Cardiac muscle cell (in vitro differentiated cells and primary cell): Measurements from ENCODE around the gene TXNDC5. TPM values are rescaled to one million over a fixed set of nuclear protein-coding genes. Genes with fewer than 3 reads are reported as not detected.
A peak's percentile ranks its signal among the peaks of the same experiment; 100 is the strongest.

ENCODE experiments used
- DNase-seq, 2 donors: peaks; one replicate each; pipeline versions ENCODE4 v3.0.0 to v3.0.0-alpha.2; 2010 to 2017; ENCODE audit warnings: low read depth in 1 of 2, low spot score in 1 of 2
- H3K27ac ChIP-seq: fragments of 200-600 bp; sonication (generic); 2 replicates; pipeline ENCODE4 v1.5.1; 2016
- H3K27me3 ChIP-seq: fragments of 200-600 bp; sonication (generic); 2 replicates; pipeline ENCODE4 v1.6.0; 2016; ENCODE audit warnings: control low read depth
- H3K36me3 ChIP-seq: fragments of 200-600 bp; sonication (generic); 2 replicates; pipeline ENCODE4 v1.5.1; 2016; ENCODE audit warnings: control low read depth
- H3K4me1 ChIP-seq: fragments of 200-600 bp; sonication (generic); 2 replicates; pipeline ENCODE4 v1.8.1; 2017; ENCODE audit warnings: low read depth, mild to moderate bottlenecking, mixed run types
- H3K4me3 ChIP-seq: fragments of 200-600 bp; sonication (generic); 2 replicates; pipeline ENCODE4 v1.5.1; 2016; ENCODE audit warnings: mild to moderate bottlenecking
- H3K9me3 ChIP-seq: fragments of 200-600 bp; sonication (generic); 2 replicates; pipeline ENCODE4 v1.5.1; 2017; ENCODE audit warnings: low read depth, mild to moderate bottlenecking, control low read depth
- CTCF ChIP-seq: IDR thresholded peaks from 2 replicates; pipeline ENCODE4 v1.5.1; 2012; ENCODE audit warnings: low read depth, mild to moderate bottlenecking, low read length
- polyA plus RNA-seq: library from polyadenylated mRNA; unstranded; fragments of >200 nt; fragmentation: Nextera tagmentation; extraction: Ambion mirVana; gene quantifications from 2 replicates; pipeline ENCODE4 v1.2.1, GENCODE V29; 2016
- total RNA-seq: library from RNA; depleted of rRNA; stranded (reverse); fragments of >200 nt; gene quantifications from 2 replicates; pipeline ENCODE4 v1.2.3, GENCODE V29; 2016

Gene TXNDC5
- total and polyA plus RNA-seq, 2 experiments from 2014 or later = 73.1 to 111 TPM

- no peaks in the 10 kb centered on the region for H3K27me3 ChIP-seq
- TF ChIP-seq CTCF = no peak
- no peak overlapping the region for H3K27ac ChIP-seq
- no peaks in the 10 kb centered on the region for H3K4me1 ChIP-seq
- H3K36me3 ChIP-seq = no peaks in the 10 kb centered on the region
- no peaks in the 10 kb centered on the region for H3K9me3 ChIP-seq
- no peak for DNase-seq
- H3K4me3 ChIP-seq = no peak overlapping the region
Measured at GRCh38 chr6:7933794-7934193, 23.2 kb upstream of the TXNDC5 start.

- no peaks in the 10 kb centered on the region for H3K27me3 ChIP-seq
- H3K4me3 ChIP-seq = no peak overlapping the region
- H3K36me3 ChIP-seq = no peaks in the 10 kb centered on the region
- no peaks in the 10 kb centered on the region for H3K4me1 ChIP-seq
- no peaks in the 10 kb centered on the region for H3K9me3 ChIP-seq
- no peak overlapping the region for H3K27ac ChIP-seq
- no peak for DNase-seq
- no peak for TF ChIP-seq CTCF
Measured at GRCh38 chr6:7932625-7933024, 22.0 kb upstream of the TXNDC5 start.

GRCh38 chr6:7924867-7925266 lies 14.3 kb upstream of the TXNDC5 start:
- no peak for DNase-seq
- no peaks in the 10 kb centered on the region for H3K4me1 ChIP-seq
- H3K9me3 ChIP-seq = no peaks in the 10 kb centered on the region
- no peaks in the 10 kb centered on the region for H3K27me3 ChIP-seq
- TF ChIP-seq CTCF = no peak
- no peaks in the 10 kb centered on the region for H3K36me3 ChIP-seq
- H3K4me3 ChIP-seq = no peak overlapping the region
- H3K27ac ChIP-seq = no peak overlapping the region

GRCh38 chr6:7922596-7922995 lies 12.0 kb upstream of the TXNDC5 start:
- H3K4me1 ChIP-seq = no peaks in the 10 kb centered on the region
- H3K9me3 ChIP-seq = no peaks in the 10 kb centered on the region
- no peak for TF ChIP-seq CTCF
- H3K27me3 ChIP-seq = no peaks in the 10 kb centered on the region
- peak in 1 of 2 donors; percentile 80 for DNase-seq
- H3K4me3 ChIP-seq = no peak overlapping the region
- H3K36me3 ChIP-seq = no peaks in the 10 kb centered on the region
- H3K27ac ChIP-seq = no peak overlapping the region

- H3K4me3 ChIP-seq = no peak overlapping the region
- H3K36me3 ChIP-seq = no peaks in the 10 kb centered on the region
- no peaks in the 10 kb centered on the region for H3K9me3 ChIP-seq
- no peaks in the 10 kb centered on the region for H3K4me1 ChIP-seq
- peak in 1 of 2 donors; percentile 56 for DNase-seq
- TF ChIP-seq CTCF = no peak
- H3K27me3 ChIP-seq = no peaks in the 10 kb centered on the region
- no peak overlapping the region for H3K27ac ChIP-seq
Measured at GRCh38 chr6:7921632-7922092, 11.1 kb upstream of the TXNDC5 start.

- no peak overlapping the region for H3K4me3 ChIP-seq
Measured at GRCh38 chr6:7921046-7921445, 10.5 kb upstream of the TXNDC5 start.

More at GRCh38 chr6:7921046-7921445, 10.5 kb upstream of the TXNDC5 start:
- H3K36me3 ChIP-seq = no peaks in the 10 kb centered on the region
- no peaks in the 10 kb centered on the region for H3K27me3 ChIP-seq
- TF ChIP-seq CTCF = no peak
- no peak for DNase-seq
- H3K4me1 ChIP-seq = no peaks in the 10 kb centered on the region
- H3K9me3 ChIP-seq = no peaks in the 10 kb centered on the region
- H3K27ac ChIP-seq = no peak overlapping the region
